ENCODE results near the gene B9D1.

Gene B9D1

GRCh38 chr17:19376811-19377210 is 14.3 kb upstream of the B9D1 start:
- DNase-seq (ENCODE audit: low read depth), result no peak

- no peak for DNase-seq (ENCODE audit: low read depth)
Observed at GRCh38 chr17:19375732-19376131, 13.2 kb upstream of the B9D1 start.

- DNase-seq (ENCODE audit: low read depth), result no peak
Observed at GRCh38 chr17:19374136-19374535, 11.6 kb upstream of the B9D1 start.

- DNase-seq (ENCODE audit: low read depth), result no peak
Observed at GRCh38 chr17:19372866-19373504, 10.5 kb upstream of the B9D1 start.

GRCh38 chr17:19372439-19372838 is 9.9 kb upstream of the B9D1 start:
- no peak for DNase-seq (ENCODE audit: low read depth)

- DNase-seq (ENCODE audit: low read depth), result no peak
Observed at GRCh38 chr17:19372011-19372370, 9.5 kb upstream of the B9D1 start.

- no peak for DNase-seq (ENCODE audit: low read depth)
Observed at GRCh38 chr17:19371259-19372010, 8.9 kb upstream of the B9D1 start.

GRCh38 chr17:19370493-19370960 is 8.0 kb upstream of the B9D1 start:
- DNase-seq (ENCODE audit: low read depth), result no peak

- DNase-seq (ENCODE audit: low read depth), result no peak
Observed at GRCh38 chr17:19369846-19370492, 7.4 kb upstream of the B9D1 start.

- DNase-seq (ENCODE audit: low read depth), result no peak
Observed at GRCh38 chr17:19369107-19369778, 6.7 kb upstream of the B9D1 start.

GRCh38 chr17:19368229-19368628 is 5.7 kb upstream of the B9D1 start:
- DNase-seq (ENCODE audit: low read depth), result no peak

- no peak for DNase-seq (ENCODE audit: low read depth)
Observed at GRCh38 chr17:19366637-19366972, 4.1 kb upstream of the B9D1 start.

- DNase-seq (ENCODE audit: low read depth), result no peak
Observed at GRCh38 chr17:19365833-19366636, 3.5 kb upstream of the B9D1 start.

GRCh38 chr17:19365499-19365817 is 2.9 kb upstream of the B9D1 start:
- DNase-seq (ENCODE audit: low read depth), result no peak

GRCh38 chr17:19364699-19365498 is 2.4 kb upstream of the B9D1 start:
- no peak for DNase-seq (ENCODE audit: low read depth)

- DNase-seq (ENCODE audit: low read depth), result no peak
Observed at GRCh38 chr17:19363460-19364035, 1.0 kb upstream of the B9D1 start.

- no peak for DNase-seq (ENCODE audit: low read depth)
Observed at GRCh38 chr17:19363114-19363438, 553 bp upstream of the B9D1 start.

- no peak for DNase-seq (ENCODE audit: low read depth)
Observed at GRCh38 chr17:19361944-19362276, 613 bp downstream of the B9D1 start.

GRCh38 chr17:19361326-19361725 is 1.2 kb downstream of the B9D1 start:
- no peak for DNase-seq (ENCODE audit: low read depth)

- DNase-seq (ENCODE audit: low read depth), result no peak
Observed at GRCh38 chr17:19360772-19361171, 1.8 kb downstream of the B9D1 start.

- no peak for DNase-seq (ENCODE audit: low read depth)
Observed at GRCh38 chr17:19359856-19360255, 2.7 kb downstream of the B9D1 start.
